Prostate gland (tissue), 2 donors: Measurements from ENCODE around the gene MUC7.

Experiments
- POLR2A ChIP-seq: fragments of 450-650 bp; IDR thresholded peaks from one replicate; pipeline ENCODE4 v1.6.1; 2016; ENCODE audit warnings: antibody characterized with exemption, mild to moderate bottlenecking
- POLR2AphosphoS5 ChIP-seq: sonication (generic); formaldehyde crosslinking; IDR thresholded peaks from one replicate; pipeline ENCODE4 v1.6.1; 2017; ENCODE audit warnings: antibody characterized with exemption
- TF ChIP-seq, protein P1 (sequence below), 4 experiments: fragments of 200-600 bp in 2 of 4; fragments of 450-650 bp in 2 of 4; sonication (generic) in 2 of 4; IDR thresholded peaks; 1 replicate in 3 of 4; 2 replicates in 1 of 4; pipeline ENCODE4 v1.5.1; 2016 to 2019; ENCODE audit warnings: antibody characterized with exemption in 4 of 4, mild to moderate bottlenecking in 2 of 4, moderate library complexity in 2 of 4

DNA sequence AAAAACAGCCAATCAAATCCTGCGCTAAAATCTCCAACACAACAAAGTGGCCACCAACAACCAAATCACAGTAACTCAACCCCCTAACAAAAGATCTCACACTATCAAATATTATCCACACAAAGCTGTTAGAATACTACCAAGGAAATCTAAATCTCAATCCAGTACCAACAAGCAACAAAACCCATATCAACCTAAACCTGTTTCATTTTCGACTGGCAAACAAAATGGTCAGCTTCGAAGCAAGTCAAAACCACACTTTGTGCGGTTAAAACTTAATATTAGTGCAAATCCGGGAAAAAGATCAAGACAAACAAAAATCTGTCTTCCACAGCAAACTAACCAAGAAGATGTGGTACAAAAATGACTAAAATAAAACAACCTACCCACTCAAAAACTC, 28.7 kb upstream of the MUC7 start:
- TF ChIP-seq, protein P1, sequence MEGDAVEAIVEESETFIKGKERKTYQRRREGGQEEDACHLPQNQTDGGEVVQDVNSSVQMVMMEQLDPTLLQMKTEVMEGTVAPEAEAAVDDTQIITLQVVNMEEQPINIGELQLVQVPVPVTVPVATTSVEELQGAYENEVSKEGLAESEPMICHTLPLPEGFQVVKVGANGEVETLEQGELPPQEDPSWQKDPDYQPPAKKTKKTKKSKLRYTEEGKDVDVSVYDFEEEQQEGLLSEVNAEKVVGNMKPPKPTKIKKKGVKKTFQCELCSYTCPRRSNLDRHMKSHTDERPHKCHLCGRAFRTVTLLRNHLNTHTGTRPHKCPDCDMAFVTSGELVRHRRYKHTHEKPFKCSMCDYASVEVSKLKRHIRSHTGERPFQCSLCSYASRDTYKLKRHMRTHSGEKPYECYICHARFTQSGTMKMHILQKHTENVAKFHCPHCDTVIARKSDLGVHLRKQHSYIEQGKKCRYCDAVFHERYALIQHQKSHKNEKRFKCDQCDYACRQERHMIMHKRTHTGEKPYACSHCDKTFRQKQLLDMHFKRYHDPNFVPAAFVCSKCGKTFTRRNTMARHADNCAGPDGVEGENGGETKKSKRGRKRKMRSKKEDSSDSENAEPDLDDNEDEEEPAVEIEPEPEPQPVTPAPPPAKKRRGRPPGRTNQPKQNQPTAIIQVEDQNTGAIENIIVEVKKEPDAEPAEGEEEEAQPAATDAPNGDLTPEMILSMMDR (IDR thresholded peaks at IDR 0.05), result no peak
- TF ChIP-seq POLR2A (no peak), POLR2AphosphoS5 (no peak)
